GM19035 (cell line): Measurements from ENCODE around the gene ZNF667.

ENCODE experiments used
- ATAC-seq: cut with Tn5 transposase; IDR thresholded peaks from one replicate; pipeline ENCODE4 v1.9.1; 2021; ENCODE audit not compliant: unreplicated experiment

The ZNF667 gene

GRCh38 chr19:56476651-56477428, at the start of gene ZNF667:
Gene ZNF667 (minus strand): TSS chr19:56477345. CDS start chr19:56462370, 14,975 bp downstream.
- ATAC-seq = no peak

DNA sequence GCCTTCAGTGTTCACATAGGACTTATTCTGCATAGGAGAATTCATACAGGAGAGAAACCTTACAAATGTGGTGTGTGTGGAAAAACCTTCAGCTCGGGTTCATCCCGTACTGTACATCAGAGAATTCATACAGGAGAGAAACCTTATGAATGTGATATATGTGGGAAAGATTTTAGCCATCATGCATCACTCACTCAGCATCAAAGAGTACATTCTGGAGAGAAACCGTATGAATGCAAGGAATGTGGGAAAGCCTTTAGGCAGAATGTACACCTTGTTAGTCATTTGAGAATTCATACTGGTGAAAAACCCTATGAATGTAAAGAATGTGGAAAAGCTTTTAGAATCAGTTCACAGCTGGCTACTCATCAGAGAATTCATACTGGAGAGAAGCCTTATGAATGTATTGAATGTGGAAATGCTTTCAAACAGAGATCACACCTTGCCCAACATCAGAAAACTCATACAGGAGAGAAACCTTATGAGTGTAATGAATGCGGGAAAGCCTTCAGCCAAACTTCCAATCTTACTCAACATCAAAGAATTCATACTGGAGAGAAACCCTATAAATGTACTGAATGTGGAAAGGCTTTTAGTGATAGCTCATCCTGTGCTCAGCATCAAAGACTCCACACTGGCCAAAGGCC, 48.2 kb upstream of the ZNF667 start:
- ATAC-seq = no peak

GRCh38 chr19:56508290-56508778, 31.2 kb upstream of the ZNF667 start:
- ATAC-seq = no peak

- no peak for ATAC-seq
These were observed 30.5 kb upstream of the ZNF667 start, which contains the start of gene ZNF471 for GRCh38 chr19:56507446-56508289. Gene ZNF471 (plus strand): TSS chr19:56507855. CDS start chr19:56511572, 3,717 bp downstream.

DNA sequence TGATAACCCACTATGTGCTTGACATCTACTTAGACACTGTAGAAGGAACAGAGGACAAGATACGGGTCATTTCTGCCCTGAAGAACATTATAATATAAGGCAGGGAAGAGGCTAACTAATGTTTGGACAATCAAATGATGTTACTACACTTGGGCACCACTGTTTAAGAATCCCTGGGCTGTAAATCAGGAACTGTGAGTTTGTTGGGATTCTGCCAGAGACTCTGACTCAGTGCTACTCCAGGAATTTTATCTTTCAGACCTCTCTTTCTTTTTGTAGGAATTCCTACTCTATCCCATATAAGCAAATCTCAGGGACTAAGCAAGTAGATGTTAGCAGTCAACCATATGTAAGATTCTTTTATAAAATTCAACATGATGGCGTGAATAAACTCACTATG, 27.4 kb upstream of the ZNF667 start:
- no peak for ATAC-seq

- no peak for ATAC-seq
These were observed 14.3 kb upstream of the ZNF667 start for GRCh38 chr19:56491399-56491798.

DNA sequence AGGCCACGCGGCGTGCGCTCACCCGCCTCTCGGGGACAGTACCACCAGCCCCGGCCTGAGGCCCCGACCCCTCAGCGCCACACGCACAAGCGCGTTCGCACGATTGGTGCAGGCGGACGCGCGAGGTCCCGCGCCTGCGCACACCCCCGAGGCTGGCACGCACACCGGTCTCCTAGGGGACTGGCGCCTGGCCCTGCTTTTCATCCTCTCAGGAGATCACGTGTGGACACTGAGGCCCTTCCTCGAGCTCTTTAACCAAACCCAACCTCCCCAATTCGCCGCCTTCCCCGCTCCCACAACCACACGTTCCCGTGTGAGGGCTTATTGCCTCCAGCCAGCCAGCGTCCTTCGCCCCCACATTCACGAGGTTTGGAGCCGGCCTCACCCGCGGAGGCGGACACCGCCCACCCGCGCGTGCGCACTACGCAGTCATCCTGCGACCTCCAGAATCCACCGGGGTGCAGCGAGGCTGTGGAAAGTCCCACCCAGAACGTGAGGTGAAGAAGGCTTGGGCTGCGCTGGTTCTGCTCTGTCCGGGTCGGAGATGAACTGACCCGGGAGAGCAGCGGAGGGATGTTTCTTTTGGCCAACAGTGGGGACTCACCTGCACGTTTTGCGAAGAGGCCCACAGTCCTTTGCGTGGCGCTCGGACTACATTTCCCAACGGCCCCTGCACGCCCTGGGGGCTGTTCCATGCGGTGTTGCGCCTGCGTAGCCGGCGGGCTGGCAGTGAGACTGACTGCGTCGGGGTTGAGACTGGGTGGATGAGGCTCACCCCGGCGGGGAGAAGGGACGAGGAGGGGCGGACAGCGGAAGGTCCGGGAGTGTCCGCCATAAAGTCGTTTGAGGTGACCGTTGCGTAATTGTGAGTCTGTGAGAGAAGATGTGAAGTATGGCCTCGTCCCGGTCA, 539 bp upstream of the ZNF667 start:
- ATAC-seq = no peak

GRCh38 chr19:56476093-56476492, 1.1 kb downstream of the ZNF667 start:
- ATAC-seq = no peak

DNA sequence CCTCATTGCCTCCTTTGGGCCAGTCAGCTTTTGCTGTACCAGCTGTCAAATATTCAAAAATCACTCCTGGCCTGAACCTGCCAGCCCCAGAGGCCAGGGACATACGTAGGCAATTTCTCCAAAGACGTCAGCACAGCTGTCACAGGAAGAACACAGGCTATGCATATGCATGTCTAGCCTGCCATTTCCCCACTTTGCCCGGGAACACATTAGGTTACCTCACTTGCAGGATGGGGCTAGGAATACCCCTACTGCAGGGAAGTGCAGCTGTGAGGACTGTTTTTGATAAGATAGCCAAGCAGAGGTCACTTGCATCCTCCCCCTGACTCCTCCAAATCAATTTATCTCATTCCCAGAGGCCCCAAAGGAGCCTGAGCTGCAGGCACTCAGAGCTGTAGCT, 2.8 kb downstream of the ZNF667 start:
- no peak for ATAC-seq

GRCh38 chr19:56441206-56441792, 35.8 kb downstream of the ZNF667 start:
- ATAC-seq = no peak

DNA sequence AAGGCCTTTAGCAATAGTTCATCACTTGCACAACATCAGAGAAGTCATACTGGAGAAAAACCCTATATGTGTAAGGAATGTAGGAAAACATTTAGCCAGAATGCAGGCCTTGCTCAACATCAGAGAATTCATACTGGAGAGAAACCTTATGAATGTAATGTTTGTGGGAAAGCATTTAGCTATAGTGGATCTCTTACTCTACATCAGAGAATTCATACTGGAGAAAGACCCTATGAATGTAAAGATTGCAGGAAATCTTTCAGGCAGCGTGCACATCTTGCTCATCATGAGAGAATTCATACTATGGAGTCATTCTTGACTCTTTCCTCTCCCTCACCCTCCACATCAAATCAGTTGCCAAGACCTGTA, 53.2 kb downstream of the ZNF667 start:
- ATAC-seq = no peak

GRCh38 chr19:56423276-56423984, 53.7 kb downstream of the ZNF667 start:
- no peak for ATAC-seq

DNA sequence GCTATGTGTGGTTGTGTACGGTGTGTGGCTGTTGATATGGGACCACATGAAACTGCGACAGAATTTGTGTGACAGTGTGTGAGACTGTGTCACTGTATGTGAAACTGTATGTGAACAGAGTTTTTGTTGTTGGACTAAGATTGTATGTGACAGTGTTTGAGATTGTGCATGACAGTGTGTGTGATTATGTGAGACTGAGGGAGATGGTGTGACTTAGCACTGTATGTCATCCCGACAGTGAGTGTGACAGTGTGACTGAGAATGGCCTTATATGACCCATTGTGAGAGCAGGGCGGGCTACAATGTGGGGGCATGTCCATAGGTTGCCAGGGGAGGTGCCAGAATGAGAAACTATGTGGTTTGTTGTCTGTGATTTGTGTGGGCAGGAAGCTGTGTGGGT, 72.1 kb downstream of the ZNF667 start:
- ATAC-seq = no peak

DNA sequence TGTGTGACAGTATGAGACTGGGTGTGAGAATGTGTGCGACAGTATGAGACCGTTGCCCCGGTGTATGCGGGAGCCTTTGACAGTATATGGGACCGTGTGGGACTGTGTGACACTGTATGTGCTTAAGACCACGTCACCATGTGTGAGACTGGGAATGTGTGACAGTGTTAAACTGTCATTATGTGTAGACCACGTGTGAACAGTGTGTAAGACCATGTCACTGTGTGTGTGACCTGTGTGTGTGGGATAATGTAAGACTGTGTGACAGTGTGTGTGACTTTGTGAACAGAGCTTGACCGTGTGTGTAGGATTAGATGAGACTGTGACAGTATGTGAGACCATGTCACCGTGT, 72.5 kb downstream of the ZNF667 start:
- ATAC-seq = no peak

GRCh38 chr19:56403764-56404704, 73.1 kb downstream of the ZNF667 start, which contains the start of gene ZNF583:
Gene ZNF583 (plus strand): TSS chr19:56404332. CDS start chr19:56407115, 2,783 bp downstream.
- peak; percentile 73 for ATAC-seq

- no peak for ATAC-seq
These were observed 73.9 kb downstream of the ZNF667 start for GRCh38 chr19:56403261-56403660.

DNA sequence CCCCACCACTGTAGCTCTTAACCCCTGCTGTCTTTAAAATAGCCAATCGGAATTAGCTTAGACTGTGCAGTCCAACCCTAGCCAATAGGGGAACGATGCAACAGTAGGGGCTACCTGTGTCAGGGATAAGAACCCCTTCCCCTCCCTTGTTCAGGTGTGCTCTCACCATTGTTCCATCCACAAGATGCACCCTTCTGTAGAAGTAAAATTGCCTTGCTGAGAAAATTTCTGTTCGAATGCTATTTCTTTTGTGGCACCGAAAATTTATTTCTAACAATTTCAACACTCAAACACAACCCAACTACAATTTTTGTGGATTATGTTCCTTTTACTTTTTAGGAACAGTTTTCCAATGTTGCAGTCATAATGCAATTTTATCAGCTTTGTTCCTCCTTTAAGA, 76.7 kb downstream of the ZNF667 start:
- no peak for ATAC-seq

DNA sequence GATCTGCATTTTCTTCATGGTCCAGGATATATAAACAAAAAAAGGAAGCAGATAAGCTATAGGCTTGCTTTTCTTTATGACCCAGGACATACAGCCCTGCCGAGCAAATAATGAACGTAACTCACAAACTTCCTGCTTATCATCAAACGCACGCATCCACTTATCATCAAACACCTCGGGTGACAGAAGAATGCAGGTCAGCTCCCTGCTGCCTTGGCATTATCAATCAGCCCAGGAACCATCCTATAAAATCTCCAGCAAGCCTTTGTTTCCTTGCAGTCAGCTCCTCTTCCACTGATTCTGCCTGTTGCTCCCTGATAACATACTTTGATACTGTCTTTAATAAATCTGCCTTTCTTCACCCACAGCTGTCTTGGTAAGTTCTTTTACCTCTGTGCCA, 78.3 kb downstream of the ZNF667 start:
- ATAC-seq = no peak
